Uterus (tissue), 4 donors: ENCODE results near the gene CCDC38. TPM values are rescaled to one million over a fixed set of nuclear protein-coding genes. Genes with fewer than 3 reads are reported as not detected.

ENCODE experiments used
- DNase-seq, 2 donors: peaks; one replicate each; pipeline ENCODE4 v3.0.0-alpha.2; 2019 to 2020
- H3K27ac ChIP-seq, 2 donors: fragments of 200-600 bp; sonication (generic); 1 replicate in 1 of 2; 2 replicates in 1 of 2; pipeline ENCODE4 v1.5.1; 2016 to 2018
- H3K27me3 ChIP-seq, 2 donors: fragments of 200-600 bp; sonication (generic); one replicate each; pipeline ENCODE4 v1.5.1; 2018 to 2019; ENCODE audit warnings: control low read depth in 1 of 2
- H3K36me3 ChIP-seq, 2 donors: fragments of 200-600 bp; sonication (generic); one replicate each; pipeline ENCODE4 v1.5.1; 2019; ENCODE audit warnings: control low read depth in 1 of 2
- H3K4me1 ChIP-seq, 2 donors: fragments of 200-600 bp; sonication (generic); one replicate each; pipeline ENCODE4 v1.5.1; 2018 to 2019; ENCODE audit warnings: control low read depth in 1 of 2
- H3K4me3 ChIP-seq, 2 donors: fragments of 200-600 bp; sonication (generic); 1 replicate in 1 of 2; 2 replicates in 1 of 2; pipeline ENCODE4 v1.5.1; 2018 to 2019; ENCODE audit warnings: mild to moderate bottlenecking in 1 of 2
- H3K9me3 ChIP-seq, 2 donors: fragments of 200-600 bp; sonication (generic); one replicate each; pipeline ENCODE4 v1.5.1; 2019; ENCODE audit warnings: control low read depth in 1 of 2
- CTCF ChIP-seq, 4 experiments: fragments of 200-600 bp in 2 of 4; fragments of 450-650 bp in 2 of 4; sonication (generic) in 2 of 4; IDR thresholded peaks; one replicate each; pipeline ENCODE4 v1.5.1; 2016 to 2019; ENCODE audit warnings: antibody characterized with exemption in 4 of 4, mild to moderate bottlenecking in 2 of 4, moderate library complexity in 1 of 4
- POLR2A ChIP-seq, 2 donors: fragments of 450-650 bp; IDR thresholded peaks; one replicate each; pipeline ENCODE4 v1.6.1; 2016; ENCODE audit warnings: antibody characterized with exemption in 2 of 2, mild to moderate bottlenecking in 1 of 2, moderate library complexity in 1 of 2
- intact Hi-C: fragments of 100-400 bp; cut with DNase I; formaldehyde crosslinking; loops from one replicate; pipeline ENCODE4 v1.15.1; 2023; ENCODE audit warnings: low total_unique reads
- total RNA-seq, 4 donors: library from RNA; depleted of rRNA in 3 of 4; stranded (reverse); fragments of >200 nt in 3 of 4; gene quantifications; one replicate each; pipeline versions ENCODE4 v1.1.0 to v1.2.4, GENCODE V29; 2014 to 2023
- donor health status: DM: yes; HTN: yes; CAD: no.

Gene CCDC38
- total RNA-seq, 4 donors from 2014 or later, result 0.49 TPM; not detected in 3

DNA sequence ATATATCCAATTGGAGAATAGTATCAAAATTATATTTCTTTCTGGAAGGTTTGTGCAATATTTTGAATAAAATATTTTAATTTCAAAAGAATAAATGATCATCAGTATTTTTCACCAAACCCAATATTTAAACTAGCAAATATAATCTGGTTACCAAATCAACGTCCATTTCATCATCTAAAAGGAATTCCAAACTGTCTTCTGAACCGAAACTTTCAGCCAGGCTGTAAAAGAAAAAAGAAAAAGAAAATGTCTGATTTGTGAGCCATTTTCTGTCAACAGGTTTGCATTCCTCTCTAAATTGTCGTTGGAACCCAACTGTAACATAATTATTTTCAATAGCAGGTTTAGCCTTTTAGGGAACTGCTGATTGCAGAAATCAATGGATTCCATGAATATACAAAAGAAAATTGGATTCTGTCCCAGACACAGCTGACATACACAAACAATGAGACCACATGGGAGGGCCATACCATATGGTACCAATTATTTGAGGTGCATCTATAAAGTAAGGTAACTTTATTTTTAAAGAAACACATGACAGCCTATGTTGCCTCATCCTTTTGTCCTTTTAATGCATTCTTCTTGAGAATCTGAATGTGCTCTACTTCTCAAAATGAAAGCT, 61.0 kb downstream of the CCDC38 start:
- DNase-seq, result no peak
- no peaks in the 10 kb centered on the region for H3K36me3 ChIP-seq
- no peaks in the 10 kb centered on the region for H3K27me3 ChIP-seq
- no peaks in the 10 kb centered on the region for H3K9me3 ChIP-seq
- intact Hi-C loops, result no loop called here
- TF ChIP-seq CTCF (IDR thresholded peaks at IDR 0.05) (no peak), POLR2A (IDR thresholded peaks at IDR 0.05) (no peak)
- no peaks in the 10 kb centered on the region for H3K4me1 ChIP-seq
- no peak overlapping the region for H3K4me3 ChIP-seq
- no peak overlapping the region for H3K27ac ChIP-seq

- DNase-seq, result no peak
- no peaks in the 10 kb centered on the region for H3K9me3 ChIP-seq
- H3K4me1 ChIP-seq, result no peaks in the 10 kb centered on the region
- intact Hi-C loops, result no loop called here
- H3K27me3 ChIP-seq, result no peaks in the 10 kb centered on the region
- no peaks in the 10 kb centered on the region for H3K36me3 ChIP-seq
- no peak overlapping the region for H3K4me3 ChIP-seq
- H3K27ac ChIP-seq, result no peak overlapping the region
- TF ChIP-seq POLR2A (IDR thresholded peaks at IDR 0.05) (no peak), CTCF (IDR thresholded peaks at IDR 0.05) (no peak)
Observed at GRCh38 chr12:95880895-95881294, 61.5 kb downstream of the CCDC38 start.

DNA sequence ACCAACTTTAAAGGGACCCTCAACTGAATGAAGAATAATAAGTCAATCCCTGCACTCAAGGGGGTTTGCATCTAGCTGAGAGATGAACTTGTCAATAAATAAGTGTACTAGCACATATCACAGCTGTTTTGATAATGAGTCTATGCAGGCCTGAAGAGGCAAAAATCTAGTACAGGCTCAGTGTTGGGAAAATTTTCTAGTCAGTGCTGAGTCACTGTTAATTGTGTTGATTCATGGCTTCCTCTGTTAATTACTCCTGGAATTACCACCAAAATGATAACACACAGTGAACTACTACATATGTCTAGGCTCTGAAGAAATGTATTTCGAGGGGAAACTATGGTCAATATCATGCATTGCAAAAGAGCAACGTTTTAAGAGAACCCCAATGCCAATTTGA, 64.8 kb downstream of the CCDC38 start:
- intact Hi-C loops, result no loop called here
- TF ChIP-seq CTCF (IDR thresholded peaks at IDR 0.05), result no peak
- no peak for TF ChIP-seq POLR2A (IDR thresholded peaks at IDR 0.05)
- H3K4me3 ChIP-seq, result no peak overlapping the region
- no peaks in the 10 kb centered on the region for H3K9me3 ChIP-seq
- no peaks in the 10 kb centered on the region for H3K27me3 ChIP-seq
- H3K4me1 ChIP-seq, result no peaks in the 10 kb centered on the region
- no peaks in the 10 kb centered on the region for H3K36me3 ChIP-seq
- H3K27ac ChIP-seq, result no peak overlapping the region
- DNase-seq, result no peak

GRCh38 chr12:95874452-95874851, 68.0 kb downstream of the CCDC38 start:
- H3K27ac ChIP-seq, result no peak overlapping the region
- H3K9me3 ChIP-seq, result no peaks in the 10 kb centered on the region
- no peaks in the 10 kb centered on the region for H3K4me1 ChIP-seq
- no peak overlapping the region for H3K4me3 ChIP-seq
- no peak for DNase-seq
- H3K27me3 ChIP-seq, result no peaks in the 10 kb centered on the region
- H3K36me3 ChIP-seq, result no peaks in the 10 kb centered on the region
- TF ChIP-seq CTCF (IDR thresholded peaks at IDR 0.05) (no peak), POLR2A (IDR thresholded peaks at IDR 0.05) (no peak)
- intact Hi-C loops, result no loop called here

DNA sequence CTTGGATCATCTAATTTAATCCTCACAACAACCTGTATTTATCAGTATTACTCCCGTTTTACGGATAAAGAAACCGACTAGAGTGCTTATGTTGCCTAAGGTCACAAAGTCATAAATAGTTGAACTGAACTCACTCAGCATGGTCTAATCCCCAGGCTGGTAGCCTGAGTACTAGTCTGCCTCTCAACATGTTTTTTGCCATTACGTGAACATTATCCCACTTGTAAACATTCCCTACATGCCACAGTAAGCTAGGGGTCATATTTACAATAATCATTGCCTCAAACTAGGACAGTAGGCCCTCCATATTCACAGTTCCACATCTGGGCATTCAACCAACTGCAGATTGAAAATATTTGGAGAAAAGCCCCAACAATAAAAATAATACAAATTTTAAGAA, 71.5 kb downstream of the CCDC38 start:
- Histone ChIP-seq H3K4me1 (no peaks in the 10 kb centered on the region), H3K27me3 (no peaks in the 10 kb centered on the region), H3K36me3 (no peaks in the 10 kb centered on the region), H3K27ac (no peak overlapping the region), H3K9me3 (no peaks in the 10 kb centered on the region), H3K4me3 (no peak overlapping the region)
- DNase-seq, result no peak
- TF ChIP-seq CTCF (IDR thresholded peaks at IDR 0.05), result no peak
- no peak for TF ChIP-seq POLR2A (IDR thresholded peaks at IDR 0.05)
- intact Hi-C loops, result no loop called here
